GM12872 (cell line): ENCODE data around the gene AKAP7.

Source experiments
- TF ChIP-seq, protein P1 (sequence below): IDR thresholded peaks from 3 replicates; pipeline ENCODE4 v1.5.1; 2011; ENCODE audit warnings: low read depth, mild to moderate bottlenecking, low read length, moderate library complexity; ENCODE audit not compliant: insufficient read depth

Gene AKAP7

GRCh38 chr6:131206463-131207251 is 71.4 kb downstream of the AKAP7 start:
- TF ChIP-seq, protein P1, sequence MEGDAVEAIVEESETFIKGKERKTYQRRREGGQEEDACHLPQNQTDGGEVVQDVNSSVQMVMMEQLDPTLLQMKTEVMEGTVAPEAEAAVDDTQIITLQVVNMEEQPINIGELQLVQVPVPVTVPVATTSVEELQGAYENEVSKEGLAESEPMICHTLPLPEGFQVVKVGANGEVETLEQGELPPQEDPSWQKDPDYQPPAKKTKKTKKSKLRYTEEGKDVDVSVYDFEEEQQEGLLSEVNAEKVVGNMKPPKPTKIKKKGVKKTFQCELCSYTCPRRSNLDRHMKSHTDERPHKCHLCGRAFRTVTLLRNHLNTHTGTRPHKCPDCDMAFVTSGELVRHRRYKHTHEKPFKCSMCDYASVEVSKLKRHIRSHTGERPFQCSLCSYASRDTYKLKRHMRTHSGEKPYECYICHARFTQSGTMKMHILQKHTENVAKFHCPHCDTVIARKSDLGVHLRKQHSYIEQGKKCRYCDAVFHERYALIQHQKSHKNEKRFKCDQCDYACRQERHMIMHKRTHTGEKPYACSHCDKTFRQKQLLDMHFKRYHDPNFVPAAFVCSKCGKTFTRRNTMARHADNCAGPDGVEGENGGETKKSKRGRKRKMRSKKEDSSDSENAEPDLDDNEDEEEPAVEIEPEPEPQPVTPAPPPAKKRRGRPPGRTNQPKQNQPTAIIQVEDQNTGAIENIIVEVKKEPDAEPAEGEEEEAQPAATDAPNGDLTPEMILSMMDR: no peak

- TF ChIP-seq, protein P1: no peak
These were observed 73.5 kb downstream of the AKAP7 start for GRCh38 chr6:131208787-131209186.

DNA sequence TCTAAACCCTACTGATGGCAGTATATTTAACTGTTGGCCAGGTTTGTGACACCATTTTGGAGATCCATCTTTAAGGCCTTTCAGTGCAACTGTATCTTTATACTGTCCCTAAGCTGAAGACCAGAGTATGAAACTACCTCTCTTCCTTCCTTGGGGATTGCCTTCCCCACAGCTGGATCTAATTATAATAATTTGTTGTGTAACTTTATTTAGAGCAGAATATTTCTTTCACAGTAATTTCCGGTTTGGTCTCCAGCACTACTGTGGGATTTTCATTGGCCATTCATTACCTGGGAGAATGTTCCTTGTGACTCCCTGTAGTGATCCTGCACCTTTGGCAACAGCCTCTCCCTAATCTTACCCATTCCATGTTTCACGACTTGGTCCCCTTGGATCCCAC is 75.2 kb downstream of the AKAP7 start:
- TF ChIP-seq, protein P1: no peak

DNA sequence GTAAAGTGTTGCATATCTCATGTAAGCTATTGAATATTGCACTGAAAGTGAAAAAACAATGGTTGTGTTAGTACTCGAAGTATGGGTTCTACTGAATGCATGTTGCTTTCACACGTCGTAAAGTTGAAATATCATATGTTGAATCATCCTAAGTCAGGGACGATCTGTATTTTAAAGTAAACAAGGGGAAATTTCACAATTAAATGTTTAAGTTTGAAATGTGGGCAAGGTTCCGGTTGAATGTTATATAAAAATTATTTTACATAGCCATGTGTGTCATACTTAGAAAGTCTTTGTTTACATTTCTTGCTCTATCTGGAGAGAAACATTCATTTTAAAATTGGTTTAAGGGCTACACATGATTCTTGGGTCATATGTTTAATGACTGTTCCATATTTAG is 76.8 kb downstream of the AKAP7 start:
- TF ChIP-seq, protein P1: no peak

GRCh38 chr6:131212913-131213312 is 77.6 kb downstream of the AKAP7 start:
- TF ChIP-seq, protein P1: no peak

- TF ChIP-seq, protein P1: no peak
These were observed 78.3 kb downstream of the AKAP7 start for GRCh38 chr6:131213501-131213990.

DNA sequence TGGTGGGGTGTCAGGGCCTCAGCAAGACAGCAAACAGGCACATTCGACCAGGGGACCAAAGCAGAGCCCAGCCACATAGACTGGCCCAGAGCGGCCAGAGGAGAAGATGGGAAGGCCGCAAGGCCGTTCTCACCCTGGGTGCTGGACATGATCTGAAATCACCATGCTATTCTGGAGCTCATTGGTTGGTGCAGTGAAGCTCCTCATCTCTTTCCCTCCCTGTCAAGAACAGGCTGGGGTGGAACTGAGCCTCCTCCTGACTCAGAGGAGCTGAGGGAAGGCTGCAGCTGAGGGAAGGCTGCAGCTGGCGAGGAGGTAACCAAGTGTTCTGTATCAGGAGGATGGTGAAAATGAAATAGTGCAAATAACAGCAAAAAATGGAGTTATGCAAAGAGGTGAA is 80.0 kb downstream of the AKAP7 start:
- TF ChIP-seq, protein P1: no peak
